Measurements from ENCODE around the gene MYCN. TPM values are rescaled to one million over a fixed set of nuclear protein-coding genes. Genes with fewer than 3 reads are reported as not detected.

MYCN gene
- total RNA-seq, 6 donors from 2014 or later: 0.20 to 0.67 (median 0.52) TPM; not detected in 3

DNA sequence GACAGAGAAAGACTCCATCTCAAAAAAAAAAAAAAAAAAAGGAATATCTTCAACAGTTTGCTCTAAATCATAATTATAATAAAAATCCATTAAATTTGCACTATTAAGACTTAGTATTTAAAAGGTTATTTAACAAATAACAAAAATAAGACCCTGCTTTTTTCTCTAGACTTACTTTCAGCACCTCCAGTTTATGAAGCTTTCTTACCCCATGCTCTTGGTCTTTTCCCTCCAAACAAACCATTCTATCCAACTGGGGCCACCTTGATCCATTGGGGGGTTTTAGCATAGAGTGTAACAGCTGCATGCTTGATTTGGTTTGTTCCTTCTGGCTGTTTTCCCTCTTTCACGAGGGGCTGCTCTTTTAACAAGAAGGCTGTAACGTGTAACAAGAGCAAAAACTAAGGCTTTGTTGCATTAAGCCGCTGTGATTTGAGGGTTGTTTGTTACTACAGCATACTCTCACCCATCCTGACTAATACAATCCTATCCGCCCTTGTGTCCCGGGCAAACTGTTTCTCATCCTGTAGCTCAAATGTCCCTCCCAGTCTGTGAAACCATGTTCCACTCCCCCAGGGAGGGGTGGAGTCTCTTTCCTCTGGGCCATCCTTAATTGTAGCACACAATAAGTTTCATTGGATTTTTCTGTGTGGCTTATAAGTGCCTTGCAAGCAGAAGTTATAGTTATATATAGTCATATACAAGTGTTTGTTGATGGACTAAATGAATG lies 9.6 kb upstream of the MYCN start:
- H3K36me3 ChIP-seq: no peaks in the 10 kb centered on the region
- TF ChIP-seq EP300 (IDR thresholded peaks at IDR 0.05): no peak
- TF ChIP-seq POLR2A (IDR thresholded peaks at IDR 0.05): no peak
- TF ChIP-seq, protein P1, sequence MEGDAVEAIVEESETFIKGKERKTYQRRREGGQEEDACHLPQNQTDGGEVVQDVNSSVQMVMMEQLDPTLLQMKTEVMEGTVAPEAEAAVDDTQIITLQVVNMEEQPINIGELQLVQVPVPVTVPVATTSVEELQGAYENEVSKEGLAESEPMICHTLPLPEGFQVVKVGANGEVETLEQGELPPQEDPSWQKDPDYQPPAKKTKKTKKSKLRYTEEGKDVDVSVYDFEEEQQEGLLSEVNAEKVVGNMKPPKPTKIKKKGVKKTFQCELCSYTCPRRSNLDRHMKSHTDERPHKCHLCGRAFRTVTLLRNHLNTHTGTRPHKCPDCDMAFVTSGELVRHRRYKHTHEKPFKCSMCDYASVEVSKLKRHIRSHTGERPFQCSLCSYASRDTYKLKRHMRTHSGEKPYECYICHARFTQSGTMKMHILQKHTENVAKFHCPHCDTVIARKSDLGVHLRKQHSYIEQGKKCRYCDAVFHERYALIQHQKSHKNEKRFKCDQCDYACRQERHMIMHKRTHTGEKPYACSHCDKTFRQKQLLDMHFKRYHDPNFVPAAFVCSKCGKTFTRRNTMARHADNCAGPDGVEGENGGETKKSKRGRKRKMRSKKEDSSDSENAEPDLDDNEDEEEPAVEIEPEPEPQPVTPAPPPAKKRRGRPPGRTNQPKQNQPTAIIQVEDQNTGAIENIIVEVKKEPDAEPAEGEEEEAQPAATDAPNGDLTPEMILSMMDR (IDR thresholded peaks at IDR 0.05): no peak
- no peak for TF ChIP-seq POLR2AphosphoS5 (IDR thresholded peaks at IDR 0.05)
- 88 to 92% methylated on average over 5 of the region's 5 CpGs for WGBS, 2 donors
- H3K4me3 ChIP-seq: no peak overlapping the region
- H3K4me1 ChIP-seq: no peaks in the 10 kb centered on the region
- DNase-seq: peak in 1 of 2 donors; percentile 2
- H3K27ac ChIP-seq: no peak overlapping the region
- no peak for ATAC-seq (ENCODE audit: low FRiP score in 2 of 2)
- no peaks in the 10 kb centered on the region for H3K27me3 ChIP-seq
- H3K9me3 ChIP-seq: no peaks in the 10 kb centered on the region

DNA sequence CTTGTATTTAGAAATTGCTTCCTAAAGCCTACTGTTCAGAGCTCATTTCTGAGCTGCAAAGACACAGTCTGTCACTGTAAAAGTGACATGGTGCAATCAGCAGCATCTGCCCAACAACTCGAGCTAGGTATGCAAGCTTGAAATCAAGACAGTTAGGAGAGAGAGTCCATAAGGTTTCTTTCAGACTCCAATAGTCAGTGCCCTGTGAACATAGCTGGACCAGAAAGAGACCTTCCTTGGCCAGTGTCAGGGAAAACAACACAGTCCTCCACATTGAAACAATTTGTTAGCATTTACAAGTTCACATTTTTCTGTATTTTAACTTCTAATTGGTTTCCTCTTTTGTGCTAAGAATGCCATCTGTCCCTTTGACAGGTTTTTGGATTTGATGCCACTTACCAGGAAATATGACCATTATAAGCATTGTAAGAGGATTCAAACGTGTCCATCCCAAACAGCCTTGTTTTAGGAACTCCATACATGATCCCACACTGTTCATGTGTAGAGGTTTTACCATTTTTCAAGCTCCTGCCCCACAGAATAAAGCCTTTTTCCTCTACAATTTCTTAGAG lies 8.9 kb upstream of the MYCN start:
- no peak for ATAC-seq (ENCODE audit: low FRiP score in 2 of 2)
- no peak for DNase-seq
- TF ChIP-seq POLR2AphosphoS5 (IDR thresholded peaks at IDR 0.05) (no peak), EP300 (IDR thresholded peaks at IDR 0.05) (no peak), POLR2A (IDR thresholded peaks at IDR 0.05) (no peak)
- TF ChIP-seq, protein P1 (IDR thresholded peaks at IDR 0.05): no peak

DNA sequence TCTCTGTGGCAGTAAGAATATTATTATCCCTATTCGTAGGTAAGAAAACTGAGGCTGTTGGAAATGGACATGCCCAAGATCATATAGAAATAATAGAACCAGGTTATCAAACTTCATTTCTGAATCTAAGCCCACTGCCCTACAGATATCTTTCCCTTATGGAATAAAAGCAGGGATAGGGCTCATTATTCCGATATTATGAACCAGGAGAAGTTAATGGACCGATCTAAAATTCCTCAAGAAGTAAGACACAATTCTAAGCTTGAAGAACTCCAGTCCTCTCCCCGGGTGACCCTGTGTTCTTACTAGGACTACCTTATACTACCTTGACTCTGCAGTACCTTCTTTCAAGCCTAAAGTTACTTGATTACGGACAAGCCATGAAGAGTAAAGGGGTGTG lies 8.4 kb upstream of the MYCN start:
- H3K4me1 ChIP-seq: no peaks in the 10 kb centered on the region
- WGBS, 2 donors: 88 to 91% methylated on average over 5 of the region's 5 CpGs
- no peak overlapping the region for H3K4me3 ChIP-seq
- DNase-seq (no peak), ATAC-seq (ENCODE audit: low FRiP score in 2 of 2) (no peak)
- no peak overlapping the region for H3K27ac ChIP-seq
- no peaks in the 10 kb centered on the region for H3K36me3 ChIP-seq
- TF ChIP-seq EP300 (IDR thresholded peaks at IDR 0.05): no peak
- H3K9me3 ChIP-seq: no peaks in the 10 kb centered on the region
- no peaks in the 10 kb centered on the region for H3K27me3 ChIP-seq

More for the DNA sequence above, 8.9 kb upstream of the MYCN start:
- Histone ChIP-seq H3K4me3 (no peak overlapping the region), H3K27ac (no peak overlapping the region), H3K9me3 (no peaks in the 10 kb centered on the region), H3K4me1 (no peaks in the 10 kb centered on the region), H3K27me3 (no peaks in the 10 kb centered on the region), H3K36me3 (no peaks in the 10 kb centered on the region)
- WGBS, 2 donors: 43 to 59% methylated on average over 2 of the region's 2 CpGs

DNA sequence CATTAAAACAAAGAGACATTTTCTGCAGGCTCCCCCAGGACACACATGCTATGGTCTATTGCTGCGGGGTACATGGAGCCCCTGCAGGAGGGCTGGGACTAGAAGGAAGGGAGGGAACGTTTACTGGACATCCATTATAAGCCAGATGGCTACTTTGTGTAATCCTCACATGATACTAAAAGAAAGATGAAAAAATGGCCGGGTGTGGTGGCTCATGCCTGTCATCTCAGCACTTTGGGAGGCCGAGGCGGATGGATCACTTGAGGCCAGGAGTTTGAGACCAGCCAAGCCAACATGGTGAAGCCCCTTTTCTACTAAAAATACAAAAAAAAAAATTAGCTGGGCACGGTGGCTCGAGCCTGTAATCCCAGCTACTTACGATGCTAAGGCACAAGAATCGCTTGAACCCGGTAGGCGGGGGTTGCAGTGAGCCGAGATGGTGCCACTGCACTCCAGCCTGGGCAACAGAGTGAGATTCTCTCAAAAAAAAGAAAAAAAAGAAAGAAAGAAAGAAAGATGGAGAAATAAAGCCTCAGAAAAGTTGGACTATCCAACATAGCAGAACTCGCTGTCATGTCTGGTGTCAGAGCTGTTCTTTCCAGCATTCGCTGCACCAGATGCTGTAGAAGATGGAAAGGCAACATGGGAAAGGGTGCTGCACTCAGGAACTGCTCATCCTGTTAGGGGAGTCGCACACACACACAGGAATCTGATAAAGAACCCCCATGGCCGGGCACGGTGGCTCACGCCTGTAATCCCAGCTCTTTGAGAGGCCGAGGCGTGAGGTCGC lies 7.8 kb upstream of the MYCN start:
- Histone ChIP-seq H3K27ac (no peak overlapping the region), H3K27me3 (no peaks in the 10 kb centered on the region), H3K36me3 (no peaks in the 10 kb centered on the region), H3K4me3 (no peak overlapping the region), H3K4me1 (no peaks in the 10 kb centered on the region), H3K9me3 (no peaks in the 10 kb centered on the region)
- WGBS, 2 donors: 92 to 93% methylated on average over 21 of the region's 21 CpGs
- TF ChIP-seq, protein P1 (IDR thresholded peaks at IDR 0.05): no peak
- TF ChIP-seq EP300 (IDR thresholded peaks at IDR 0.05) (no peak), POLR2AphosphoS5 (IDR thresholded peaks at IDR 0.05) (no peak), POLR2A (IDR thresholded peaks at IDR 0.05) (no peak)
- DNase-seq (no peak), ATAC-seq (ENCODE audit: low FRiP score in 2 of 2) (no peak)

DNA sequence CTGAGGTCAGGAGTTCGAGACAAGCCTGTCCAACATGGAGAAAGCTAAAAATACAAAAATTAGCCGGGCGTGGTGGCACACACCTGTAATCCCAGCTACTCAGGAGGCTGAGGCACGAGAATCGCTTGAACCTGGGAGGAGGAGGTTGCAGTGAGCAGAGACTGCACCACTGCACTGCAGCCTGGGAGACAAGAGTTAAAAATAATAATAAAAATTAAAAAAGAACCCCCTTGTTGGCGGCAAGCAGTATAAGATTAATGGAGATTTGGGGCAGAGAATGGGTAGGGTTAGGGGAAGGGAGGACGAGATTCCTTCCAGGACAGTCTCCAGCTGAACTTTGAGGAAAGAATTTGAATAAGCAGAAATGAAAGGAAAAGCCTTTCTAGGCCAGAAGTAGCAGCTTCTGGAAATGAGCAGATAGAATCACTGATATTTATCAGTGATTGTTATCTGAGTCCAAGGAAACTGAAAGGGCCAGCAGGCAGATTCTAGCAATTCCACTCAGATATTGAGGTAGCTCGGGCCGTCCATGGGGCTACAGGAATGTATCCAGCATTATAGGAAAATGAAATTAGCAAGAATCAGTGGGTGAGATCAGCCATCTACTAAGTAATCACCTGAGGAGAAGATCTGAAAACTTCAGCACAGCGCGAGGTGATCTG lies 7.0 kb upstream of the MYCN start:
- Histone ChIP-seq H3K4me1 (no peaks in the 10 kb centered on the region), H3K9me3 (no peaks in the 10 kb centered on the region), H3K27me3 (no peaks in the 10 kb centered on the region), H3K27ac (no peak overlapping the region), H3K36me3 (no peaks in the 10 kb centered on the region), H3K4me3 (no peak overlapping the region)
- TF ChIP-seq EP300 (IDR thresholded peaks at IDR 0.05) (no peak), POLR2A (IDR thresholded peaks at IDR 0.05) (no peak), POLR2AphosphoS5 (IDR thresholded peaks at IDR 0.05) (no peak)
- TF ChIP-seq, protein P1 (IDR thresholded peaks at IDR 0.05): no peak
- no peak for DNase-seq
- 88 to 89% methylated on average over 11 of the region's 11 CpGs for WGBS, 2 donors
- no peak for ATAC-seq (ENCODE audit: low FRiP score in 2 of 2)
